GM19023 (cell line): Measurements from ENCODE around the gene ITIH3.

Experiments
- ATAC-seq: cut with Tn5 transposase; IDR thresholded peaks from one replicate; pipeline ENCODE4 v1.9.1; 2021; ENCODE audit warnings: mild to moderate bottlenecking, moderate library complexity; ENCODE audit not compliant: unreplicated experiment

Gene ITIH3

DNA sequence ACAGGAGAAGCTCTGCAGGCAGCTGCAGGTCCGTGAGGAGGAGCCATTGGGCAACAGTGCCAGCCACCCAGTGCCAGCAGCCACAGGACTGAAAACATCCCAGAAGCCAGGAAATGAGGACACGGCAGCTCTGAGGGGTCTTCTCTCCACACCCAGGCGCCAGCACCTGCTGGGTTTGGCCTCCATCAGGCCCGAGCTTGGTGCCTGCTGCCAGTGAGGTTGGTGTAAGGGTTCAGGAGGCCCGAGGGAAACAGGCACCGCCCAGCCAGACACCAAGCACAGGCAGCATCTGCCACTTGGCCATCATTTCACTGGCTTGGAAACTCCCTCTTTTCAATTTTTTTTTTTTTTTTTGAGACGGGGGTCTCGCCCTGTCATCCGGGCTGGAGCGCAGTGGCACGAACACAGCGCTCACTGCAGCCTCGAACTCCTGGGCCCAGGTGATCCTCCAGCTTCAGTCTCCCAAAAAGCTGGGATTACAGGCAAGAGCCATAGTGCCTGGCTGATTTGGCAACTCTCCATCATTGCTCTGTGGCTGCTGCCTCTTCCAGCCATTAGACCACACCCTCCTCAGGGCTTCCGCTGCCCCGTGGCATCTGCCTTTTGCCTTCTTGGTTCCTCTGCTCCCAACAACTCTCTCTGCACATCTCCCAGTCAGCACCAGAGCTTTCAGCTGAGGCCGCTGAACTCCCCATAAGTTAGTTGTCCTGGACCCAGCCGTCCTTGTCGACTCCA is 1.5 kb upstream of the ITIH3 start:
- ATAC-seq: no peak

DNA sequence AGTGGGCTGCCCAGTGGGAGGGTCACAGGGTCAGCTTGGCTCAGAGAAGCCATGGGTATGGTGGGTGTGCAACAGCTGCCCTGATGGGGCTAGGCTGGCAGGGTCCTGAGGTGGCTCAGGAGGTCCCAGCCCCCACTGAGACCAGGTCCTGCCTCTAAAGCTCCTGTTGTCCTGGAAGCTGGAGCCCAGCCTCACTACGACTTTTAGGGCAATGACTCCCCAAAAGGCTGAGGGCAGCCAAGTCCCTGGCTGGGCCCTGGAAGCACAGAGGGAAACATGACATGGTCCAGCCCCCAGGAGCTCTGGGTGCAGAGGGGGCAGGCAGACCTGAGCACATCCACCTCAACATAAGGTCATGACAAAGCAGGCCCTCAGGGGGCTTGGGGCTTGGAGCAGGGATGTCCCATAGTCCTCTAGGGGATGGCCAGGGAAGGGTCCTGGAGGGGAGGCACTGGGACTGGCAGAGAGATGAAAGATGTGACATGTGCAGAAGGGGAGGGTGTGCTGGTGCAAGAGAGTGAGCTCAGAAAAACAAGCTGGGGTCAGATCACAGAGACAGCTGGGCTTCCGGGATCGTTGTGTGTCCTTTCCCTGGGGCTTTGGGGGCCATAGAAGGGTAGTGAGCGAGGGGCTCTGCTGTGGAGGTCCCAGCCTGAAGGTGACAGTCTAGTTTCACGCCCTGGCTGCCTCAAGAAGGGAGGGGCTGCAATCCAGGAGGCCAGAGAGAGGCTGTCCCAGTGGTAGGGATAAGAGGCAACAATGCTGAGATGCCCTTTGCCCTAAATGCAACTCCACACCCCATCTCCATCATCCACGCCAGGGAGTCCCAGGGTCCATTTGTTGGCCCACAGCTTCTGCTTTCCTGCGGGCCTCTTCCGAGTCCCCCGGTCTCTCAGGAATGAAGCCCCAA is 639 bp upstream of the ITIH3 start:
- no peak for ATAC-seq

DNA sequence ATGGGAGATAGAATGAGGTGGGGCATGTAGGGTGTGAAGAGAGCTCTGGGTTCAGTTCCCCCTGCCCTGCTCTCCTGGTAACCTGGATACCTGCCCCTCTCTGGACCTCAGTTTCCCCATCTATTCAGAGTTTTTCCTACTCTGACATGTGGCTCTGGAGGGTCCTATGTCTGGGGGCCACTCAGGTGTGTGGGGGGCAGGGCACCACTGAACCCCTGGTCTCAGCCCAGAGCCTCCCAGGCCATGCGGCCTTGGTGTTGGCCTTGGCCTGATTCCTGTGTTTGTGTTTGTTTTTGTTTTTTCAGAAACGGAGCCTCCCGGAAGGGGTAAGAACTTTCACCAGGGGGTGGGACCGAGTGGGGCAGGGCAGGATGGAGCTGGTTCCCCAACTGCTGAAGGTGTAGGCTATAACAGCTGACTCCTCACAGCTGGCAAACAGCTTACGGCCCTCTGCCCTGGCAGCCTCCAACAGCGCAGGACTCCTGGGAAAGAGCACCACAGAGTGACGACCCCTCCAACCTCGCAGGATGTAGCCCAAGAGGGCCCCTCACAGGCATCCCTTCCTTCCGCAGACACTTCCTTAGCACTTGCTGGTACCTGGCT is 803 bp downstream of the ITIH3 start:
- ATAC-seq: no peak

DNA sequence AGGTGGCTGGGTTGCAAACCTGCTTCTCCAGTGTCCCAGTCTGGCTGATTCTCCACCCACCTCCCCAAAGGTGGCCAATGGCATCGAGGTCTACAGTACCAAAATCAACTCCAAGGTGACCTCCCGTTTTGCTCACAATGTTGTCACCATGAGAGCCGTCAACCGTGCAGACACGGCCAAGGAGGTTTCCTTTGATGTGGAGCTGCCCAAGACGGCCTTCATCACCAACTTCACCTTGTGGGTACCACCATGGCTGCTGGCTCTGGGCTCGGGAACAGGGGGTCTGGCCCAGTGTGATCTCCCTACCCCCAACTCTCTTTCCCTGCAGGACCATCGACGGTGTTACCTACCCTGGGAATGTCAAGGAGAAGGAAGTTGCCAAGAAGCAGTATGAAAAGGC is 1.8 kb downstream of the ITIH3 start:
- no peak for ATAC-seq

DNA sequence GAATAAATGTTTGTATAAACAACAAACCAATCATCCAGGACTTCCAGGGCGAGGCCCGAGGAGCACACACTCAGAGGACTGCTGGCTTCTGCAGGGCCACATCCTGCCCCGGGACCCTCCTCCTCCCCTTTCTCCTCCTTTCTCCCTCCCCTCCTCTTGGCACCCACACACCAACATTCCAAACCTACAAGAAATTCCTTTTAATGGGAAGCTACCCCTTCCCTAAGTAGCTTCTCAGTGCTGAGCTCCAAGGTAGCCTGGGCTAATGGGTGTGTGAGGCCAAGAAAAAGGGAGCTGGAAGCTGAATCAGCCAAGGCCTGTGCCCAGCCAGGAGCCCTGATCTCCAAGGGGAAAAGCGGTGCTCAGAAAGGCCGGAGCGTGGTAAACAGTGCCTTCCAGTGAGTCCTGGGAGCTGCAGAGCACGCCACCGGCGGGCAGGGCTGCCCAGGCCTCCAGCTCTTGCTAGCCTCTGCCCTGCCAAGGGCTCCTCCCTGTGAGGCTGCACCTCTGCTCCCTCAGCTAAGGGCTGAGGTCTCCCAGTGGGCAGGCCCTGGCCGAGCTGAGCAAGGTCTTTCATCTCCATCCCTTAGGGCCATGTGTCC is 3.9 kb downstream of the ITIH3 start:
- ATAC-seq: no peak

DNA sequence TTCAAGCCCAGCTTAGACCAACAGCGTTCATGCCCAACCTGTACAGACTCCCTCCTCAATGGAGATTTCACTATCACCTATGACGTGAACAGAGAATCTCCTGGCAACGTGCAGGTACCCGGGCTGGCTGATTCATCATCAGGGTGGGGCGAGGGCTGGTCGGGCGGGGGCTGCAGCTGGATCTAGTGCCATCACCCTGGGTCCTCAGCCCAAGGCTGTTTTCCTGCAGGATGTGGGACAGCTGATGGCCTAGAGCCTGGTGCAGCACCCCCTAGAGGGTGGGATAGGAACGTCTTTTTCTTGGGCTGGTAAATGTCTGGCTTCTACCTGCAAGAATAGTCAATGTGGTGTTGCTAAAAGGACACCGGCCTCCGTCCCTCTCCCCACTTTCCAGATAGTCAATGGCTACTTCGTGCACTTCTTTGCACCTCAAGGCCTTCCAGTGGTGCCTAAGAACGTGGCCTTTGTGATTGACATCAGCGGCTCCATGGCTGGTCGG is 4.4 kb downstream of the ITIH3 start:
- ATAC-seq: no peak

DNA sequence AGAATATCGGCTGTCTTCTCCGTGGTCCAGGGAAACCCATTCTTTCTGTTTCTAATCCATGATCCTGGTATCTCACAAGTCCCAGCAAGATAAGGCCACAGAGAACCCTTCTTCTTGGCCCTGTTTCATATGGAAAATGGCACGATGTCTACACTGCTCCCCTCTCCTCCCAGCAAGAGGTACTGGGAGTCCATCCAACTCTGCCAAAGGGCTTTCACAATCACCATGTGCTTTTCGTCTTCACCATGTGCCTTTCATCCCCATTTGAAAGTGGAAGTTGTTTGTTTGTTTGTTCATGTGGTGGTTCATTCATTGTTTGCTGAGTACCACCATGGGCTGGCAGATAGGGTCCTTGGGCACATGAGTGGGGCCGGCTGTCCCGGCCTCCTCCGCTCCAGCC is 5.5 kb downstream of the ITIH3 start:
- ATAC-seq: no peak

DNA sequence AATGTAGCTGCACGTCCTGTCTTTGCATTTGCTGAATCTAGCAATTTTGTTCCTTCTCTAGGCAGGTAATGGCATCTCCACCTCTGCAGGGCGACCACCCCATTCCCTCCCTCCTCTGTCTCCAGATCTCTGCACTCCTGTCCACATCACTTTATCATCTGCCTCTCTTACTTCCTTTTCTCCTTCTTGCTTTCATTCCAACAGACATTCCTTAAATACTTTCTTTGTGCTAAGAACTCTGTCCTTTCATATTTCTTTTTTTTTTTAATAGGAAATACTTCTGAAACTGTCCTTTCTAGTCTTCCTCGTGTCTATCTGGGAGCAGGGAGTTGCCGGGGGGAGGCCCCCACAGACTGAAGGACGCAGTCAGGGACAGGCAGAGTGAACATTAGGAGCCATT is 7.2 kb downstream of the ITIH3 start:
- no peak for ATAC-seq

DNA sequence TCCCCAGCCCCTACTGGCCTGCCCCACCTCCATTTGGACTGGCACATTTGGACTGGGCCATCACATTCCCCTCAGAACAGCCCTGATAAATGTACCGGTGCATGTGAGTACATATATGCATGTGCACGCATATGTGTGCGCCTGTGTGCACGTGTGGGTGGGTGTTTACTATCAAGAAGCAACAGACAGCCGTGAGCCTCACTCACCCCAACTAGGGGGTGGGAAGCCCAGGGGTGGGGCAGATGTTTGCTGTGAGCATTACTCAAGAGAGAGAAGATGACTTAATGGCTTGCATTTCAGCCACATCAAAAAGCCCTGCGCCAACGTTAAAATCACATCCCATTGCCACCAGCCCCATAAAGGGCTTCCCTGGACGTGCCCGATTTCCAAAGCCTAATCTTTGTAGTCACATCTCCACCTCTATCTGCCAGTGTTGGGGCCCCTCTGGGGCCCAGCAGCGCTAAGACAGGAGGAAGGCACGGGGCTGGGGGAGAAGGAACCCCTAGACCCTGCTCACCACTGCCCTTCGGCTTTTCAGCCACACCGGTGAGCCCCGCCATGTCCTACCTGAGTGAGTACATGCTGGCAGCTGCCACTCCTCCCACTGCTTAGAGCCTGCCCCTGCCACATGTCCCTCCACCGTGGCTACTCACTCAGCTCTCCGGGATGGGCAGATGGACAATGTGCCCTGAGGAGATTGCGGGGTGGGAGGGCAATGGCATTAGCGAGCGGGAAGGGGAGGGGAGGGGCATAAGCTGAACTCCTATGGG is 10.9 kb downstream of the ITIH3 start:
- no peak for ATAC-seq

DNA sequence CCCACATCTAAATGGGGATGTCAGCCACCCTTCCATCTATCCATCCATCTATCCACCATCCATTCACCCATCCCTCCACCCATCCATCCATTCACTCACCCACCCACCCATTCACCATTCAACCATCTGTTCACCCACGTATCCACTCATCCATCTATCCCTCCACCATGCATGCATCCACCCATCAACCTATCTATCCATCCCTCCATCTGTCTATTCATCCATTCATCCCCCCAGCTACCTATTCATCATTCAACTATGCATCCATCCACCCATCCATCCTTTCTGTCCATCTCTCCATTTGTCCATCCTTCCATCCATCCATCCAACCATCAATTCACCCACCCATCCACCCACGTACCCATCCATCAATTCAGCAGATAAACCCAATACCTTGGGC is 14.6 kb downstream of the ITIH3 start:
- no peak for ATAC-seq

DNA sequence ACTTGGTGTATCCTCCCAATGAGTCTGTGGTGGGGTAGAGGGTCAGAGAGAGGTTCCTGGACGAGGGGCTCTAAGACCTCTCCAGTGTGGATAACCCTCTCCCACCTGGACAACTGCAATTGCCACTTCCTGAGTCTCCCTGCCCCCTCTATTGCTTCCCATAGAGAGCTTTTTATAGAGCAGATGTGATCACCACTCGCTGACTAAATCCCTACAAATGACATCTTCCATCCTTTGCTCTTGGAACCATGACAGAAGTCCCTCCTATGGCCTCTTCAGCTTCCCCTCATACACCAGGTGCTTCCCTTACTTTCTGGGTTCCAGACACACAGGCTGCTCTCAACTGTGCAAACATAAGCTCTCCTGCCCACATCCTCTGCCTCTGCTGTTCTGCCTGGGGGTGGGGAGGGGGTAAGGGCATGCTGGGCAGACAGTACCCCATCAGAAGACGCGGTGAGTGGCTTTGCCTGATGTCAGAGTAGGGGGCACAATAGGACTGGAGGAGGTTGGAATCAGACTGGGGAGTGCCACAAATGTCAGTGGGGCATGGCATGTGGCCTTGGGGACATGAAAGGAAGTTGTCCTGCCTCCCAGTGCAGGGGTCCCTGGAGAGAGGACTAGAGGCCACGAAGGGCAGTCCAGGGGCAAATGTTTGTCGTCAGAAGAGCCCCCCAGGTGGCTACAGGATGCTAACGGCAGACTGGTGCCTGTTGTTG is 15.2 kb downstream of the ITIH3 start:
- ATAC-seq: no peak

DNA sequence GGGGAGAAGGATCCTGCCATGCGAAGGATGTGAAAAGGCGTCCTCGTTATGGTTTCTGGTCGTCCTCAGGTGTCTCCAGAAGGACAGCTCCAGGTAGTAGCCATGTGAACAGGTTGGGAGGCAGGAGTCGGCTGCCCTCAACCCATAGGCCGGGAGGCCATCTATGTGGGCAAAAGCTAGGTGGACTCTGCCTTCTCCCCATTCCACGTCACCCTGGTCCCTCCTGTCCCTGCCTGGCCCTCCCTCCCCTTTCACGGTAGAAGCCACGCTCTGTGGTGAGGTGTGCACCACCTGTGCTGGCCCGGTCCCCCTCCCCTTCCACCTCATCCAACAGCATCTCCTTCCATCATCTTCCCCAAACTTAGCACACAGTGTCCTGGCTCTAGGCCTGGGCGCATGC is 16.3 kb downstream of the ITIH3 start:
- no peak for ATAC-seq

DNA sequence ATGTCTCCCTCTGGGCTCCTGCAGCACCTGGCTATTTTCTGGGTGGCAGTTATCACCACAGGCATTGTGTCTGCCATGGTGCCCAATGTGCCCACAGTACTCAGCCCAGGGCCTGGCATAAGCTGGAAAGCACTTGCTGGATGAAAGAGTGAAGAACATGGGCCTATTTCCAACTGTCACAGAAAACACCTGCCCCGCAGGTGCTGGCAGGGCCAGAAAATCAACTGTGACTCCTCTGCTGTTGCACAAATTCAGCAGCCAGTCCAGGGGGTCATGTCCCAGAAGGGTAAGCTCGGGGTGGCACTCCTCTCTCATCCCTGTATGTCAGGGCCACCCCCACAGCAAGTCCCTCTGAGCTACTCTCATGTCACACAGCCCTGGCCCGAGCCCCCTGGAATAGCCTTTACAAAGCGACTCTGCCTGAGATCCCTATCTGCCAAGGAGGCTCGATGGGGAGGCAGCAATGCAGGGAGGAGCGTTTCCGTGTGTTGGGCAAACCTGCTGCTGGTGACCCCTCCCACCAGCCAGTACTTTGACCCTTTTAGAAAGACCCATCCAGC is 16.9 kb downstream of the ITIH3 start:
- ATAC-seq: no peak

DNA sequence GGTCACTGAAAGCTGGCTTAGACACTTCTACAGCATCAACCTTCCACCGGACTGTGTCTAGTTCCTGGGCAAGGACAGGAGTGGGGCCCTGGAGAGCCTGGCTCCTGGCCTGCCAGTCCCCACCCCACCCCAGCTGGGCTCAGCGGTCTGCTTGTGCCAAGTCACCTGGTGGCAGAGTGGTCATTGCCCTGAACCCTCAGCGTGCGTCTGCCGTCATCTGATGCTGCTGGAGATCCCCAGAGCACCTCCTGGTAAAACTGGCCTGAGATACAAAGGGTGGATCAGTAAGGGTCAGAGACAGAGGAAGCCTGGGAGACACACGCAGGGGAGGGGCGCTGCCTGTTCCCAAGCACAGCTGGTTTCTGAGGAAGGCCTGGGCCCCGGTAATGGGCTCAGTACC is 19.2 kb downstream of the ITIH3 start:
- ATAC-seq: no peak

DNA sequence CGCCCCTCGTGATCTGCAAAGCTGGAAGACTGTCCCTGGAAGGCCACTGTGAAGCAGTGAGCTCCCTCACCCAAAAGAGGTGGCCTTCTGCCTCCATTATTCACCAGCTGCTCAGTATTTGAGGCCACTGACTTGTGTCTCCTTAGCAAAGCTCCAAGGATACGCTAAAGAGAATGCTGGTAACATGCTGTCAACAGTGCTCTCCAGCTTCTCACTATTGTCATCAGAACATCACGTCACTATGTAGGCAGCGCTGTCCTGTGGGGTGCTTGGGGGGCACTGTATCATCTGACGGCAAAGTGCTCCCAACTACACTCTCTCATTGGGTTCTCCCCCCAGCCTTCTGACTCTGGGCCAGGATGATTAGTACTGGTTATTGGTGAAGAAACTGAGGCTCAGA is 21.6 kb downstream of the ITIH3 start:
- no peak for ATAC-seq

DNA sequence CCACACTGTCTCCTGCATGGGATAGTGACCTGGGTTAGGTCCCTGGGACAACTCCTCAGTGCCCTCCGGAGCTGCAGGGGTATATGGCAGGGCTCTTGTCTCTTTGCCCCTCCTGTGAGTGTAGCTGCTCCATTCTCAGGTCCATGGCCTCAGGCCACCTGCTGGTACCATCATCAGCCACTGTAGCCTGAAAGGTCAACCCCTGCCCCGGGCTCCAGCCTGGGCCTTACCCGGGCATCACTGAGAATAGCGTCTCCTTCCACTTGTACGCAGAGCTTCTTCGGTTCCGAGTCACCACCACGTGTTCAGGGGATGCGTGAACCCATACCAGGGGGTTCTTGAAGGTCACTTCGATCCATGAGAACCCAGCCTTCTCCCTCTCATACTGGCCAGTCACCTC is 22.1 kb downstream of the ITIH3 start:
- ATAC-seq: no peak

DNA sequence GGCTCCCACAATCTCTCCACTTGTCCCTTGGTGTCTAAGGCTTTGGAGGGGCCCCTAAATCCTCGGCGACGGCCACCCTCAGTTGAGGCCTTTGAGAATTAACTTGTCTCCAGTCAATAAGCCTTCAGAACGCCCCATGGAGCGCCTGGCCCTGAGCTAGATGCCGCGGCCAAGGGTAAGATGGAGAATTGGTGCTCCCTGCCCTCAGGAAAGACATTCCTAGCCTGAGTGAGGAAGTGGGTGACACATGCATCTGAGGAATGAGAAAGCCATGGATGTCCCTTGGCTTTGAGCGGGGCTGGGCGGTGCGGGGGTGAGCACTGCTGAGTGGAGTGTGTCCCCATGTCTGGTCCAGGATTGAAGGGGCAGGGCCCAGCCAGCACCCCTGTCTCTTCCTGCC is 22.6 kb downstream of the ITIH3 start:
- ATAC-seq: no peak

DNA sequence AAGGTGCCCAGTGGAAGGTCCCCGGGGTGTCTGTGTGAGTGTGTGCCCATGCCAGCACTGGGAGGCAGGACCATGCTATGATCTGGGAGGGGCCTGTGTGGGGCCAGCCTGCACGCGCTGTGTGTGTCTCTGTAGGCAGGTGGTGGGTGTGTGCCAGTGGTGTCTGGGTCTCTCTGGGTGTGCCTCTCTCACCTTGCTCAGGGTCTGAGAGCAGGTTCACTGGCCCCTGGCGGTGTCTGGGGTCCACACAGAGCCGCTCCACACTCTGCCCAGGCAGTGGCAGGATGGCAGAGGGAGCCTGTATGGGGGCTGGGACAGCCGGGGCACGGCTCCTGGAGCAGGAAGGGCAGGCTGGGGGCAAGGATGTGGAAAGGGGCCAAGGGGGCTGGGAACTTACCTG is 23.3 kb downstream of the ITIH3 start:
- ATAC-seq: no peak

DNA sequence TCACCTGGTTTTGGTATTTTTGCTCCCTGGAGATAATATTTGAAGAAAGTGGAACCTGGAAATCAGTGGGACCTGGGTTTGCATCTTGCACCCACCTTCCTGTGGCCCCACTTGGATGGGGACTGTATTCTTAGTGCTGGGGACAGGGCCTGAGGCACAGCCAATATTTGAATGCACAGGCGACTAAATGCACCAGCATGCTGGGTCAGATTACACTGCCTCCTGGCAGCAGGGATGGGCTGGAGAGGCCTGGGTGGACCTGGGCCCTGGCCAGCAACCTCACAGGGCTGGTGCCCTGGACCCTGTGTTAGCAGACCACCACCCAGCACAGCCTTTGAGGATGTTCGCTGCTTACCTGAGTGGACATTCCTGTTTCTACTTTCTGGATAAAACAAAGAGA is 25.3 kb downstream of the ITIH3 start:
- no peak for ATAC-seq

DNA sequence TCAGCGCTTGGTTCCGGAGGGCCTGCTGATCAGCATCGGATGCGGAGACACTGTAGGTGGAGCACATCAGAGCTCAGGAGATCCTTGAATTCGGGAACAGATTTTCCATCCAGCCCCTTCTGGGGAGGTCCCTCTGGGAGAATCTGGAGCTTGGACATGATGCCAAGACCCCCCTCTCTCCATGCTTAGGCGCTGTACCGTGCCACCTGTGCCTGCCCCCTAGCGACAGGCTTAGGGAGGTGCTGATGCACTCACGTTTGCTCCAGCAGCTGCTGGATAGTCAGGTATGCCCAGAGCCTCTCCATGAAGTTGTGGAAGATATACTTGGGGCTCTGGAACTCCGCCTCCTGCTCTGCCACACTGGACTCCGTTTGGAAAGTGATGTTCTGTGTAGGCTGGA is 26.1 kb downstream of the ITIH3 start:
- no peak for ATAC-seq
